IMR-90 (cell line): Measurements from ENCODE around the gene TSPAN8. TPM values are rescaled to one million over a fixed set of nuclear protein-coding genes. Genes with fewer than 3 reads are reported as not detected.
"Not testable (repeated sequence)": the region's sequence is repeated elsewhere in the genome, so short reads cannot be mapped to it uniquely, and the experiment has no call there.

Experiments used
- ATAC-seq: fragments of 200-7000 bp; cut with Tn5 transposase; 2 replicates; pipeline ENCODE4 v1.9.1; 2020; ENCODE audit warnings: low read depth, mild to moderate bottlenecking, moderate library complexity
- BruUV-seq: library from RNA; stranded (reverse); fragments of 400-500 nt; replicated peaks from 2 replicates; lab custom pipeline; 2021; lab: Mats Ljungman, UMichigan
- CTCF ChIA-PET: fragments of 300-600 bp; formaldehyde crosslinking; extraction: SDS; loops from one replicate; lab custom pipeline; 2021; ENCODE audit warnings: antibody characterized with exemption; lab: Yijun Ruan, JAX
- POLR2A ChIA-PET: fragments of 300-600 bp; sonication (Branson Sonifier 250); formaldehyde crosslinking; loops from one replicate; lab custom pipeline; 2022; ENCODE audit warnings: antibody characterized with exemption; ENCODE audit not compliant: unreplicated experiment; lab: Charles Lee
- DNase-seq: peaks from one replicate; pipeline ENCODE4 v3.0.0; 2013
- H2AFZ ChIP-seq: replicated peaks from 2 replicates; pipeline ENCODE3; 2013; ENCODE audit warnings: low read length, mild to moderate bottlenecking; ENCODE audit not compliant: poor library complexity
- H2AK5ac ChIP-seq: 2 replicates; pipeline ENCODE4 v1.6.1; 2013; ENCODE audit warnings: low read depth, low read length, inconsistent platforms
- H2AK9ac ChIP-seq: replicated peaks from 2 replicates; pipeline ENCODE3; 2013; ENCODE audit warnings: mild to moderate bottlenecking, low read depth, low read length, moderate library complexity; ENCODE audit not compliant: poor library complexity
- H2BK120ac ChIP-seq: 2 replicates; pipeline ENCODE4 v1.6.1; 2013; ENCODE audit warnings: low read depth, low read length, inconsistent platforms
- H2BK15ac ChIP-seq: 3 replicates; pipeline ENCODE4 v1.6.1; 2013; ENCODE audit warnings: low read depth, low read length, inconsistent platforms
- H2BK20ac ChIP-seq: 2 replicates; pipeline ENCODE4 v1.6.1; 2013; ENCODE audit warnings: low read depth, mild to moderate bottlenecking, inconsistent platforms, low read length, moderate library complexity
- H2BK5ac ChIP-seq: 2 replicates; pipeline ENCODE4 v1.6.1; 2013; ENCODE audit warnings: mild to moderate bottlenecking, low read depth, low read length, inconsistent platforms; ENCODE audit not compliant: poor library complexity, severe bottlenecking
- H3K14ac ChIP-seq: replicated peaks from 2 replicates; pipeline ENCODE4 v1.6.1; 2013; ENCODE audit warnings: low read depth, low read length, inconsistent platforms
- H3K18ac ChIP-seq: 2 replicates; pipeline ENCODE4 v1.6.1; 2013; ENCODE audit warnings: low read depth, low read length, control low read depth
- H3K23ac ChIP-seq: 2 replicates; pipeline ENCODE4 v1.6.1; 2013; ENCODE audit warnings: low read depth, low read length, inconsistent platforms
- H3K27ac ChIP-seq: 2 replicates; pipeline ENCODE4 v1.5.1; 2013; ENCODE audit warnings: mild to moderate bottlenecking, control low read depth, low read length; ENCODE audit not compliant: insufficient read depth
- H3K27me3 ChIP-seq: 2 replicates; pipeline ENCODE4 v1.6.1; 2013; ENCODE audit warnings: low read length; ENCODE audit not compliant: control insufficient read depth, insufficient read depth
- H3K36me3 ChIP-seq: 2 replicates; pipeline ENCODE4 v1.6.1; 2013; ENCODE audit warnings: low read length, mixed read lengths; ENCODE audit not compliant: control insufficient read depth, insufficient read depth
- H3K4ac ChIP-seq: 2 replicates; pipeline ENCODE4 v1.6.1; 2013; ENCODE audit warnings: low read depth, low read length, inconsistent platforms
- H3K4me1 ChIP-seq: 2 replicates; pipeline ENCODE4 v1.6.1; 2013; ENCODE audit warnings: low read length, mixed read lengths; ENCODE audit not compliant: control insufficient read depth, insufficient read depth
- H3K4me2 ChIP-seq: 2 replicates; pipeline ENCODE4 v1.6.1; 2013; ENCODE audit warnings: low read depth, mild to moderate bottlenecking, control low read depth, low read length, moderate library complexity
- H3K4me3 ChIP-seq: 2 replicates; pipeline ENCODE4 v1.5.1; 2013; ENCODE audit warnings: low read depth, mild to moderate bottlenecking, control low read depth, low read length, moderate library complexity; ENCODE audit not compliant: insufficient read depth
- H3K56ac ChIP-seq: 2 replicates; pipeline ENCODE4 v1.6.1; 2013; ENCODE audit warnings: low read length, inconsistent platforms; ENCODE audit not compliant: insufficient read depth; ENCODE audit errors: extremely low read depth
- H3K79me1 ChIP-seq, 2 experiments: 2 replicates each; pipeline ENCODE4 v1.6.1; 2013; ENCODE audit warnings: low read length in 2 of 2, inconsistent platforms in 1 of 2, low read depth in 1 of 2
- H3K9ac ChIP-seq: 2 replicates; pipeline ENCODE4 v1.6.1; 2013; ENCODE audit warnings: low read depth, low read length, control low read depth
- H3K9me1 ChIP-seq: 2 replicates; pipeline ENCODE4 v1.6.1; 2013; ENCODE audit warnings: low read length, inconsistent platforms; ENCODE audit not compliant: insufficient read depth
- H3K9me3 ChIP-seq: 2 replicates; pipeline ENCODE4 v1.6.1; 2013; ENCODE audit warnings: low read length; ENCODE audit not compliant: control insufficient read depth, insufficient read depth
- H4K20me1 ChIP-seq: 2 replicates; pipeline ENCODE4 v1.6.1; 2013; ENCODE audit warnings: low read length, inconsistent platforms; ENCODE audit not compliant: insufficient read depth
- H4K5ac ChIP-seq: 2 replicates; pipeline ENCODE4 v1.6.1; 2013; ENCODE audit warnings: mild to moderate bottlenecking, low read depth, low read length, control low read depth
- H4K8ac ChIP-seq, 2 experiments: 2 replicates each; pipeline ENCODE4 v1.6.1; 2013; ENCODE audit warnings: low read depth in 2 of 2, low read length in 2 of 2, control low read depth in 1 of 2, inconsistent platforms in 1 of 2
- H4K91ac ChIP-seq: 2 replicates; pipeline ENCODE4 v1.6.1; 2013; ENCODE audit warnings: low read depth, low read length, inconsistent platforms; ENCODE audit not compliant: insufficient read depth
- WGBS, 2 experiments: methylation state at CpG; one replicate each; pipeline versions ENCODE4 v1.1.5 to v1.1.7; 2013; ENCODE audit warnings: missing lambda C conversion rate in 2 of 2; ENCODE audit not compliant: insufficient read length in 1 of 2; ENCODE audit errors: extremely low coverage in 2 of 2; 5-methylcytosine and 5-hydroxymethylcytosine counted together
- dilution Hi-C: fragments of 300-500 bp; cut with HindIII; formaldehyde crosslinking; loops from one replicate; pipeline ENCODE4 v1.14.3; 2018; ENCODE audit warnings: low sequenced_read_pairs; ENCODE audit not compliant: unreplicated experiment
- in situ Hi-C: fragments of 300-500 bp; cut with MboI; formaldehyde crosslinking; loops from 3 replicates; pipeline ENCODE4 v1.14.3; 2019; ENCODE audit warnings: low sequenced_read_pairs, inconsistent platforms, mixed read lengths
- intact Hi-C: fragments of 100-400 bp; cut with micrococcal nuclease; formaldehyde crosslinking; loops from 2 replicates; pipeline ENCODE4 v1.10.0; 2022
- polyA plus RNA-seq, 3 experiments: library from polyadenylated mRNA; depleted of rRNA; stranded (reverse); fragments of >200 nt; gene quantifications; 2 replicates each; pipeline ENCODE4 v1.2.3, GENCODE V29; 2012; ENCODE audit warnings: low replicate concordance in 1 of 3
- total RNA-seq: library from RNA; depleted of rRNA; stranded (reverse); fragments of >200 nt; gene quantifications from 2 replicates; pipeline ENCODE4 v1.2.3, GENCODE V29; 2012

TSPAN8 gene
- total and polyA plus RNA-seq, 2 of the 4 experiments (the other 2 are of a cell fraction), result not detected

GRCh38 chr12:71150041-71150440 lies 7.8 kb downstream of the TSPAN8 start:
- H2BK20ac ChIP-seq, H3K14ac ChIP-seq, H4K20me1 ChIP-seq, intact Hi-C loops, CTCF ChIA-PET, BruUV-seq, H3K18ac ChIP-seq, H3K23ac ChIP-seq, H3K4me1 ChIP-seq, H3K4ac ChIP-seq, H2AK9ac ChIP-seq, H3K4me3 ChIP-seq, H3K9me1 ChIP-seq, H3K27me3 ChIP-seq, ATAC-seq, H3K36me3 ChIP-seq, H4K91ac ChIP-seq, POLR2A ChIA-PET, dilution Hi-C loops, H4K8ac ChIP-seq, H2BK15ac ChIP-seq, H3K56ac ChIP-seq, H2AFZ ChIP-seq, H2BK120ac ChIP-seq, in situ Hi-C loops, H4K5ac ChIP-seq, H3K79me1 ChIP-seq, H2BK5ac ChIP-seq, DNase-seq, H2AK5ac ChIP-seq, H3K4me2 ChIP-seq, H3K27ac ChIP-seq, H3K9ac ChIP-seq, H3K9me3 ChIP-seq: not testable (repeated sequence)
- WGBS, 2 experiments, result no CpG with 5 or more reads among the region's 5 CpGs
